ENCODE data around the gene EFHC2.
"Not testable (repeated sequence)": the region's sequence is repeated elsewhere in the genome, so short reads cannot be mapped to it uniquely, and the experiment has no call there.

EFHC2 gene

GRCh38 chrX:44253575-44253942 is 89.9 kb downstream of the EFHC2 start:
- no peak overlapping the region for H3K27ac ChIP-seq (ENCODE audit: low read depth, low read length)
- H3F3A ChIP-seq (ENCODE audit: control insufficient read depth, insufficient read depth), result no peaks in the 10 kb centered on the region
- H3K36me3 ChIP-seq (ENCODE audit: control insufficient read depth, low read length), result no peaks in the 10 kb centered on the region
- no peaks in the 10 kb centered on the region for H3K9me3 ChIP-seq (ENCODE audit: control insufficient read depth, insufficient read depth, low read length)
- no peaks in the 10 kb centered on the region for H3K9me2 ChIP-seq (replicated peaks; ENCODE audit: control insufficient read depth, low read length)
- TF ChIP-seq CTCF (IDR thresholded peaks at IDR 0.05; ENCODE audit: low read depth, low read length, poor library complexity, severe bottlenecking) (no peak), EZH2phosphoT487 (IDR thresholded peaks at IDR 0.05; ENCODE audit: borderline replicate concordance, low read length) (no peak)
- H3K4me1 ChIP-seq (ENCODE audit: control insufficient read depth, low read length), result peaks cover 6% of the 10 kb centered on the region; the same call in 1 of the 2 replicates
- H4K20me1 ChIP-seq (ENCODE audit: control insufficient read depth, insufficient read depth, low read depth, low read length), result no peaks in the 10 kb centered on the region
- peak overlapping the region; percentile 38 for H3K4me3 ChIP-seq (ENCODE audit: low read length)
- H3K79me2 ChIP-seq (ENCODE audit: control insufficient read depth, low read length), result no peaks in the 10 kb centered on the region
- no peaks in the 10 kb centered on the region for H3K27me3 ChIP-seq (ENCODE audit: control insufficient read depth, low read length)
- peak overlapping the region; percentile 36 for H3K4me2 ChIP-seq (ENCODE audit: low read length)

- Histone ChIP-seq H3K4me3 (ENCODE audit: low read length) (peak overlapping the region; percentile 38), H3K4me2 (ENCODE audit: low read length) (peak overlapping the region; percentile 36)
- not testable (repeated sequence) for H3K27ac ChIP-seq (ENCODE audit: low read depth, low read length); H3K4me1 ChIP-seq (ENCODE audit: control insufficient read depth, low read length); H3K9me3 ChIP-seq (ENCODE audit: control insufficient read depth, insufficient read depth, low read length); H4K20me1 ChIP-seq (ENCODE audit: control insufficient read depth, insufficient read depth, low read depth, low read length); H3F3A ChIP-seq (ENCODE audit: control insufficient read depth, insufficient read depth); H3K79me2 ChIP-seq (ENCODE audit: control insufficient read depth, low read length); H3K27me3 ChIP-seq (ENCODE audit: control insufficient read depth, low read length); H3K9me2 ChIP-seq (replicated peaks; ENCODE audit: control insufficient read depth, low read length); H3K36me3 ChIP-seq (ENCODE audit: control insufficient read depth, low read length)
Measured at GRCh38 chrX:44252688-44253574, 90.5 kb downstream of the EFHC2 start.

GRCh38 chrX:44247468-44247867 is 96.0 kb downstream of the EFHC2 start:
- H3F3A ChIP-seq (ENCODE audit: control insufficient read depth, insufficient read depth), result no peaks in the 10 kb centered on the region
- no peaks in the 10 kb centered on the region for H3K79me2 ChIP-seq (ENCODE audit: control insufficient read depth, low read length)
- no peak overlapping the region for H3K4me2 ChIP-seq (ENCODE audit: low read length)
- H4K20me1 ChIP-seq (ENCODE audit: control insufficient read depth, insufficient read depth, low read depth, low read length), result no peaks in the 10 kb centered on the region
- no peaks in the 10 kb centered on the region for H3K4me1 ChIP-seq (ENCODE audit: control insufficient read depth, low read length)
- no peaks in the 10 kb centered on the region for H3K9me3 ChIP-seq (ENCODE audit: control insufficient read depth, insufficient read depth, low read length)
- no peak overlapping the region for H3K27ac ChIP-seq (ENCODE audit: low read depth, low read length)
- no peaks in the 10 kb centered on the region for H3K27me3 ChIP-seq (ENCODE audit: control insufficient read depth, low read length)
- no peak overlapping the region for H3K4me3 ChIP-seq (ENCODE audit: low read length)
- H3K36me3 ChIP-seq (ENCODE audit: control insufficient read depth, low read length), result no peaks in the 10 kb centered on the region
- no peak for TF ChIP-seq EZH2phosphoT487 (IDR thresholded peaks at IDR 0.05; ENCODE audit: borderline replicate concordance, low read length)
- no peak for TF ChIP-seq CTCF (IDR thresholded peaks at IDR 0.05; ENCODE audit: low read depth, low read length, poor library complexity, severe bottlenecking)
- no peaks in the 10 kb centered on the region for H3K9me2 ChIP-seq (replicated peaks; ENCODE audit: control insufficient read depth, low read length)

DNA sequence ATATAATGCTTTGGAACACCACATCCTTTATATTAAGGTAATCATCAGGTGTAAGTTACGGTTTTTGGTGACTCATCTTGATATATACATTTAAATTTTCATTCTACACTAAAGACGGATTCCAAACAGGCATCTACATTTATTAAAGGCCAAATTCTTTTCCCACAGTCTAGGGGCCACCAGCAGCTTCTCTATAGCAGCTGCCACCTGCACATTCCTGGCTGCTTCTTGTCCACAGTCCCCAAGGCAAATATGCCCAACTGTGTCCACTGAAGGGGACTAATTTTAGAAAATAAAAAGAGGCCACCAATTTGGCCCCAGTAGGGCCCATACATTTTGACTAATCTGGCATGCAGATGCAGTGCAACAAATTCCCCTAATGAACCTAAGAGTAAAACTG is 96.6 kb downstream of the EFHC2 start:
- Histone ChIP-seq H3K9me2 (replicated peaks; ENCODE audit: control insufficient read depth, low read length) (no peaks in the 10 kb centered on the region), H3K4me2 (ENCODE audit: low read length) (no peak overlapping the region), H3K4me1 (ENCODE audit: control insufficient read depth, low read length) (no peaks in the 10 kb centered on the region), H4K20me1 (ENCODE audit: control insufficient read depth, insufficient read depth, low read depth, low read length) (no peaks in the 10 kb centered on the region), H3K79me2 (ENCODE audit: control insufficient read depth, low read length) (no peaks in the 10 kb centered on the region), H3K4me3 (ENCODE audit: low read length) (no peak overlapping the region), H3K36me3 (ENCODE audit: control insufficient read depth, low read length) (no peaks in the 10 kb centered on the region), H3K27me3 (ENCODE audit: control insufficient read depth, low read length) (no peaks in the 10 kb centered on the region), H3K27ac (ENCODE audit: low read depth, low read length) (no peak overlapping the region), H3F3A (ENCODE audit: control insufficient read depth, insufficient read depth) (no peaks in the 10 kb centered on the region), H3K9me3 (ENCODE audit: control insufficient read depth, insufficient read depth, low read length) (no peaks in the 10 kb centered on the region)
- TF ChIP-seq CTCF (IDR thresholded peaks at IDR 0.05; ENCODE audit: low read depth, low read length, poor library complexity, severe bottlenecking), result no peak
- TF ChIP-seq EZH2phosphoT487 (IDR thresholded peaks at IDR 0.05; ENCODE audit: borderline replicate concordance, low read length), result no peak
